A549 (cell line): ENCODE measurements around the gene GRIP1. TPM values are rescaled to one million over a fixed set of nuclear protein-coding genes. Genes with fewer than 3 reads are reported as not detected.
A peak's percentile ranks its signal among the peaks of the same experiment; 100 is the strongest.

Experiments used
- ATAC-seq, 2 experiments: fragments of 200-7000 bp in 1 of 2; fragments of >200 bp in 1 of 2; cut with Nextera tagmentation in 1 of 2; cut with Tn5 transposase in 1 of 2; 3 replicates each; pipeline versions ENCODE4 v1.8.0 to v1.9.1; 2018 to 2020; ENCODE audit warnings: mild to moderate bottlenecking in 1 of 2, moderate library complexity in 1 of 2
- CTCF ChIA-PET: fragments of 300-600 bp; sonication (Branson Sonifier 250); formaldehyde crosslinking; extraction: SDS; loops from one replicate; lab custom pipeline; 2021; ENCODE audit warnings: antibody characterized with exemption, inconsistent platforms; lab: Yijun Ruan, JAX
- POLR2A ChIA-PET: fragments of 350-600 bp; formaldehyde crosslinking; extraction: SDS; loops from one replicate; lab custom pipeline; 2021; ENCODE audit warnings: antibody characterized with exemption, inconsistent platforms; lab: Yijun Ruan, JAX
- DNase-seq, 2 experiments: peaks; one replicate each; pipeline versions ENCODE4 v3.0.0 to v3.0.0-alpha.2; 2011 to 2016; ENCODE audit warnings: low read depth in 1 of 2, low spot score in 1 of 2
- FAIRE-seq: peaks from 2 replicates; lab custom pipeline; 2011; peaks lifted over from hg19 to GRCh38; lab: Jason Lieb, UNC
- H3K27ac ChIP-seq, 2 experiments: fragments of >200 bp; sonication (Bioruptor Twin); formaldehyde crosslinking; 3 replicates each; pipeline ENCODE4 v1.5.1; 2016 to 2017
- H3K4me1 ChIP-seq: fragments of >200 bp; sonication (Bioruptor Twin); formaldehyde crosslinking; 3 replicates; pipeline ENCODE4 v1.6.1; 2016
- H3K4me2 ChIP-seq: fragments of >200 bp; sonication (Bioruptor Twin); formaldehyde crosslinking; 3 replicates; pipeline ENCODE4 v1.6.1; 2016
- H3K4me3 ChIP-seq: fragments of >200 bp; sonication (Bioruptor Twin); formaldehyde crosslinking; 3 replicates; pipeline ENCODE4 v1.5.1; 2016
- H3K9me3 ChIP-seq: fragments of >200 bp; sonication (Bioruptor Twin); formaldehyde crosslinking; 3 replicates; pipeline ENCODE4 v1.6.1; 2016
- ATOH8 ChIP-seq: fragments of 250-450 bp; sonication (Bioruptor Pico); IDR thresholded peaks from 2 replicates; pipeline ENCODE4 v1.5.0; 2020; ENCODE audit warnings: low read depth, mild to moderate bottlenecking, moderate library complexity
- BHLHE40 ChIP-seq: IDR thresholded peaks from 2 replicates; pipeline ENCODE4 v1.6.1; 2012; ENCODE audit warnings: low read depth, low read length, inconsistent platforms
- CTCF ChIP-seq: fragments of >200 bp; sonication (Bioruptor Twin); formaldehyde crosslinking; IDR thresholded peaks from 3 replicates; pipeline ENCODE4 v1.5.1; 2016
- E2F6 ChIP-seq: IDR thresholded peaks from 2 replicates; pipeline ENCODE4 v1.6.1; 2012; ENCODE audit warnings: low read depth, borderline replicate concordance
- EHMT2 ChIP-seq: fragments of 200-600 bp; sonication (generic); IDR thresholded peaks from 2 replicates; pipeline ENCODE4 v1.6.1; 2016; ENCODE audit warnings: antibody characterized with exemption, low read depth, mild to moderate bottlenecking, moderate library complexity
- ELK1 ChIP-seq: fragments of 150-350 bp; IDR thresholded peaks from 2 replicates; pipeline ENCODE4 v1.6.1; 2014; ENCODE audit warnings: low read depth, mild to moderate bottlenecking, low read length
- EP300 ChIP-seq, 2 experiments: fragments of >200 bp; sonication (Bioruptor Twin); formaldehyde crosslinking; IDR thresholded peaks; 2 replicates in 1 of 2; 3 replicates in 1 of 2; pipeline ENCODE4 v1.6.1; 2016 to 2017
- ESRRA ChIP-seq: fragments of 150-350 bp; IDR thresholded peaks from 2 replicates; pipeline ENCODE4 v1.6.1; 2014; ENCODE audit warnings: mild to moderate bottlenecking, low read length, borderline replicate concordance
- FOSL2 ChIP-seq, 2 experiments: fragments of 450-650 bp in 1 of 2; fragments of >200 bp in 1 of 2; sonication (Bioruptor Twin) in 1 of 2; formaldehyde crosslinking; IDR thresholded peaks; 2 replicates each; pipeline versions ENCODE4 v1.5.0 to v1.6.1; 2016 to 2020; ENCODE audit warnings: mild to moderate bottlenecking in 1 of 2, moderate library complexity in 1 of 2
- GATA3 ChIP-seq: IDR thresholded peaks from 2 replicates; pipeline ENCODE4 v1.6.1; 2012; ENCODE audit warnings: borderline replicate concordance
- HES2 ChIP-seq: fragments of >200 bp; sonication (Bioruptor Twin); formaldehyde crosslinking; IDR thresholded peaks from 2 replicates; pipeline ENCODE4 v1.6.1; 2016
- HEYL ChIP-seq: fragments of 250-450 bp; sonication (Bioruptor Pico); IDR thresholded peaks from 2 replicates; pipeline ENCODE4 v1.8.0; 2021; ENCODE audit warnings: mild to moderate bottlenecking, moderate library complexity
- HOXA7 ChIP-seq: fragments of 250-450 bp; sonication (Bioruptor Pico); IDR thresholded peaks from 2 replicates; pipeline ENCODE4 v1.5.0; 2020; ENCODE audit warnings: mild to moderate bottlenecking, moderate library complexity
- HOXB5 ChIP-seq: fragments of 250-450 bp; sonication (Bioruptor Pico); IDR thresholded peaks from 2 replicates; pipeline ENCODE4 v1.5.0; 2020; ENCODE audit warnings: mild to moderate bottlenecking, moderate library complexity
- JUN ChIP-seq, 2 experiments: fragments of >200 bp; sonication (Bioruptor Twin); formaldehyde crosslinking; IDR thresholded peaks; 2 replicates in 1 of 2; 3 replicates in 1 of 2; pipeline ENCODE4 v1.6.1; 2016 to 2017
- JUNB ChIP-seq: fragments of >200 bp; sonication (Bioruptor Twin); formaldehyde crosslinking; IDR thresholded peaks from 2 replicates; pipeline ENCODE4 v1.6.1; 2016
- MYC ChIP-seq: IDR thresholded peaks from 2 replicates; pipeline ENCODE4 v1.6.1; 2012; ENCODE audit warnings: mild to moderate bottlenecking, inconsistent platforms, low read length, improper control_type of control experiment, borderline replicate concordance
- RCOR1 ChIP-seq: fragments of 150-350 bp; IDR thresholded peaks from 2 replicates; pipeline ENCODE4 v1.6.1; 2014; ENCODE audit warnings: antibody characterized with exemption, low read length, low read depth
- RFX5 ChIP-seq: fragments of 450-650 bp; IDR thresholded peaks from 2 replicates; pipeline ENCODE4 v1.7.1; 2014; ENCODE audit warnings: antibody characterized with exemption, mild to moderate bottlenecking, moderate library complexity
- TFCP2L1 ChIP-seq: fragments of 250-450 bp; sonication (Bioruptor Pico); IDR thresholded peaks from 2 replicates; pipeline ENCODE4 v1.5.0; 2021; ENCODE audit warnings: mild to moderate bottlenecking
- TP53 ChIP-seq: fragments of 250-450 bp; sonication (Bioruptor Pico); IDR thresholded peaks from 2 replicates; pipeline ENCODE4 v1.5.0; 2021; ENCODE audit warnings: mild to moderate bottlenecking, moderate library complexity
- ZC3H11A ChIP-seq: fragments of 450-650 bp; IDR thresholded peaks from 2 replicates; pipeline ENCODE4 v1.6.1; 2014; ENCODE audit warnings: antibody characterized with exemption, mild to moderate bottlenecking
- ZFP36 ChIP-seq: fragments of 450-650 bp; IDR thresholded peaks from 2 replicates; pipeline ENCODE4 v1.6.1; 2014; ENCODE audit warnings: borderline replicate concordance; ENCODE audit not compliant: partially characterized antibody
- WGBS: methylation state at CpG from one replicate; pipeline ENCODE4 v1.1.6; 2017; ENCODE audit errors: missing lambda C conversion rate; 5-methylcytosine and 5-hydroxymethylcytosine counted together
- polyA plus RNA-seq, 4 experiments: library from polyadenylated mRNA; depleted of rRNA in 3 of 4; stranded (reverse); fragments of >200 nt; fragmentation: RNase III in 1 of 4; extraction: RNeasy Plus Mini Kit Qiagen cat#74134 plus additional on column Dnase treatment in 1 of 4; gene quantifications; 2 replicates in 3 of 4; 3 replicates in 1 of 4; pipeline ENCODE4 v1.2.3, GENCODE V29; 2011 to 2017

The GRIP1 gene
- polyA plus RNA-seq, 2 of the 4 experiments (the other 2 are of a cell fraction) = 4.6 to 5.8 TPM

GRCh38 chr12:66380769-66381535 lies 297.9 kb downstream of the GRIP1 start:
- POLR2A ChIA-PET = no interaction called here

GRCh38 chr12:66379616-66380015 lies 299.3 kb downstream of the GRIP1 start:
- ATAC-seq = no peak
- no peak for DNase-seq
- no peak overlapping the region for H3K4me3 ChIP-seq
- no peak overlapping the region for H3K4me2 ChIP-seq
- H3K9me3 ChIP-seq = no peaks in the 10 kb centered on the region
- TF ChIP-seq BHLHE40 (no peak), EP300 (IDR thresholded peaks at IDR 0.05) (no peak), ELK1 (no peak), GATA3 (no peak), FOSL2 (IDR thresholded peaks at IDR 0.05) (no peak), FOSL2 (CRISPR knock-in tag; IDR thresholded peaks at IDR 0.05) (no peak), RCOR1 (no peak), CTCF (no peak), JUN (IDR thresholded peaks at IDR 0.05) (no peak), ESRRA (no peak), E2F6 (no peak)
- FAIRE-seq = no peak
- ChIA-PET POLR2A (no interaction called here), CTCF (no interaction called here)
- 73% methylated on average over 6 of the region's 6 CpGs for WGBS
- no peak overlapping the region for H3K27ac ChIP-seq
- no peaks in the 10 kb centered on the region for H3K4me1 ChIP-seq

More at GRCh38 chr12:66380769-66381535, 297.9 kb downstream of the GRIP1 start:
- H3K4me1 ChIP-seq = no peaks in the 10 kb centered on the region
- DNase-seq = no peak
- CTCF ChIA-PET = no interaction called here
- WGBS = 73% methylated on average over 5 of the region's 5 CpGs
- no peak overlapping the region for H3K4me2 ChIP-seq
- no peaks in the 10 kb centered on the region for H3K9me3 ChIP-seq
- no peak for ATAC-seq
- no peak for FAIRE-seq
- no peak overlapping the region for H3K4me3 ChIP-seq
- no peak overlapping the region for H3K27ac ChIP-seq
- TF ChIP-seq JUNB (no peak), CTCF (no peak)

- no peak for DNase-seq
- Histone ChIP-seq H3K4me1 (no peaks in the 10 kb centered on the region), H3K9me3 (no peaks in the 10 kb centered on the region), H3K4me2 (no peak overlapping the region), H3K4me3 (no peak overlapping the region), H3K27ac (no peak overlapping the region)
- peak; percentile 39 for FAIRE-seq
- no peak for ATAC-seq
- 53% methylated on average over 1 of the region's 1 CpG for WGBS
- CTCF ChIA-PET = interaction anchor here (0.7 kb wide), 1 partner anchor 14 kb away, joined by 3 read pairs; no protein-coding TSS in a partner anchor
- POLR2A ChIA-PET = interaction anchor here (1.0 kb wide), 1 partner anchor 206 kb away, joined by 3 read pairs; the partner anchor contains the start of gene TMBIM4
- no peak for TF ChIP-seq TP53 (CRISPR knock-in tag)
- TF ChIP-seq HES2 = no peak
- TF ChIP-seq TFCP2L1 (CRISPR knock-in tag) = no peak
- TF ChIP-seq ZFP36 = no peak
- no peak for TF ChIP-seq ATOH8 (CRISPR knock-in tag)
- no peak for TF ChIP-seq HOXB5
- TF ChIP-seq MYC = no peak
- no peak for TF ChIP-seq ELK1
- no peak for TF ChIP-seq EHMT2
- no peak for TF ChIP-seq RCOR1
- no peak for TF ChIP-seq ZC3H11A
- no peak for TF ChIP-seq HEYL
- TF ChIP-seq HOXA7 = no peak
- TF ChIP-seq RFX5 = no peak
Measured at GRCh38 chr12:66375560-66375959, 303.3 kb downstream of the GRIP1 start.
